ENCODE data around the gene TTLL10. TPM values are rescaled to one million over a fixed set of nuclear protein-coding genes. Genes with fewer than 3 reads are reported as not detected.

Gene TTLL10
- polyA plus RNA-seq, 5 donors, result 0.47 to 2.9 (median 1.7) TPM

GRCh38 chr1:1246577-1247340, 73.1 kb downstream of the TTLL10 start, which contains the start of gene C1QTNF12:
TSS of gene C1QTNF12 (minus strand) at chr1:1246722. CDS start at chr1:1246690, 32 bp downstream.
- no peak for DNase-seq

- DNase-seq, result no peak
Observed at GRCh38 chr1:1247341-1247913, 73.7 kb downstream of the TTLL10 start.

Other genes starting within 250 kb of the TTLL10 start
- gene SAMD11, start 250.0 kb upstream of the TTLL10 start, polyA plus RNA-seq (ENCODE audit: insufficient read depth in 1 of 5, insufficient read length in 5 of 5, low replicate concordance in 1 of 5), result 10 to 100 TPM; 23.2 to 66.4 (median 32.9) TPM
- gene NOC2L, start 214.6 kb upstream of the TTLL10 start, polyA plus RNA-seq (ENCODE audit: insufficient read depth in 1 of 5, insufficient read length in 5 of 5, low replicate concordance in 1 of 5), result 10 to 100 TPM; 42.3 to 62.0 (median 55.2) TPM
- gene KLHL17, start 213.3 kb upstream of the TTLL10 start, polyA plus RNA-seq (ENCODE audit: insufficient read depth in 1 of 5, insufficient read length in 5 of 5, low replicate concordance in 1 of 5), result 10 to 100 TPM in 3 of 5 donors, 1 to 10 TPM in 2; 7.0 to 16.2 (median 12.0) TPM
- 1 to 10 TPM in 1 of 5 donors, under 1 TPM in 4; 0.24 to 1.1 (median 0.45) TPM for gene PLEKHN1, start 207.4 kb upstream of the TTLL10 start, polyA plus RNA-seq (ENCODE audit: insufficient read depth in 1 of 5, insufficient read length in 5 of 5, low replicate concordance in 1 of 5)
- gene PERM1, start 191.8 kb upstream of the TTLL10 start, polyA plus RNA-seq (ENCODE audit: insufficient read depth in 1 of 5, insufficient read length in 5 of 5, low replicate concordance in 1 of 5), result under 1 TPM; 0.14 to 0.55 (median 0.19) TPM
- gene HES4, start 173.8 kb upstream of the TTLL10 start, polyA plus RNA-seq (ENCODE audit: insufficient read depth in 1 of 5, insufficient read length in 5 of 5, low replicate concordance in 1 of 5), result 10 to 100 TPM in 2 of 5 donors, 1 to 10 TPM in 3; 4.9 to 17.7 (median 5.7) TPM
- 10 to 100 TPM in 3 of 5 donors, 1 to 10 TPM in 2; 7.8 to 20.2 (median 11.1) TPM for gene ISG15, start 160.4 kb upstream of the TTLL10 start, polyA plus RNA-seq (ENCODE audit: insufficient read depth in 1 of 5, insufficient read length in 5 of 5, low replicate concordance in 1 of 5)
- 100 to 1,000 TPM in 4 of 5 donors, 10 to 100 TPM in 1; 95.1 to 196 (median 121) TPM for gene AGRN, start 153.8 kb upstream of the TTLL10 start, polyA plus RNA-seq (ENCODE audit: insufficient read depth in 1 of 5, insufficient read length in 5 of 5, low replicate concordance in 1 of 5)
- under 1 TPM; 0.06 to 0.22 (median 0.13) TPM for gene RNF223, start 99.6 kb upstream of the TTLL10 start, polyA plus RNA-seq (ENCODE audit: insufficient read depth in 1 of 5, insufficient read length in 5 of 5, low replicate concordance in 1 of 5)
- gene C1orf159, start 57.8 kb upstream of the TTLL10 start, polyA plus RNA-seq (ENCODE audit: insufficient read depth in 1 of 5, insufficient read length in 5 of 5, low replicate concordance in 1 of 5), result 10 to 100 TPM in 2 of 5 donors, 1 to 10 TPM in 3; 6.8 to 17.5 (median 10.0) TPM
- 1 to 10 TPM in 1 of 5 donors, under 1 TPM in 4; 0.28 to 1.4 (median 0.93) TPM for gene TNFRSF18, start 32.7 kb downstream of the TTLL10 start, polyA plus RNA-seq (ENCODE audit: insufficient read depth in 1 of 5, insufficient read length in 5 of 5, low replicate concordance in 1 of 5)
- gene TNFRSF4, start 40.3 kb downstream of the TTLL10 start, polyA plus RNA-seq (ENCODE audit: insufficient read depth in 1 of 5, insufficient read length in 5 of 5, low replicate concordance in 1 of 5), result 1 to 10 TPM; 2.0 to 5.8 (median 4.1) TPM
- 100 to 1,000 TPM in 2 of 5 donors, 10 to 100 TPM in 3; 75.3 to 125 (median 89.3) TPM for gene SDF4, start 58.1 kb downstream of the TTLL10 start, polyA plus RNA-seq (ENCODE audit: insufficient read depth in 1 of 5, insufficient read length in 5 of 5, low replicate concordance in 1 of 5)
- gene B3GALT6, start 58.4 kb downstream of the TTLL10 start, polyA plus RNA-seq (ENCODE audit: insufficient read depth in 1 of 5, insufficient read length in 5 of 5, low replicate concordance in 1 of 5), result 10 to 100 TPM; 13.1 to 25.0 (median 14.8) TPM
- gene C1QTNF12, start 72.8 kb downstream of the TTLL10 start, polyA plus RNA-seq (ENCODE audit: insufficient read depth in 1 of 5, insufficient read length in 5 of 5, low replicate concordance in 1 of 5), result 1 to 10 TPM in 1 of 5 donors, under 1 TPM in 4; 0.41 to 1.7 (median 0.58) TPM
- 10 to 100 TPM; 40.4 to 69.2 (median 49.8) TPM for gene UBE2J2, start 100.0 kb downstream of the TTLL10 start, polyA plus RNA-seq (ENCODE audit: insufficient read depth in 1 of 5, insufficient read length in 5 of 5, low replicate concordance in 1 of 5)
- 10 to 100 TPM in 1 of 5 donors, 1 to 10 TPM in 4; 3.7 to 11.2 (median 8.6) TPM for gene SCNN1D, start 106.6 kb downstream of the TTLL10 start, polyA plus RNA-seq (ENCODE audit: insufficient read depth in 1 of 5, insufficient read length in 5 of 5, low replicate concordance in 1 of 5)
- 10 to 100 TPM; 26.3 to 61.2 (median 38.8) TPM for gene ACAP3, start 134.1 kb downstream of the TTLL10 start, polyA plus RNA-seq (ENCODE audit: insufficient read depth in 1 of 5, insufficient read length in 5 of 5, low replicate concordance in 1 of 5)
- gene PUSL1, start 134.7 kb downstream of the TTLL10 start, polyA plus RNA-seq (ENCODE audit: insufficient read depth in 1 of 5, insufficient read length in 5 of 5, low replicate concordance in 1 of 5), result 10 to 100 TPM in 1 of 5 donors, 1 to 10 TPM in 4; 4.6 to 12.3 (median 6.4) TPM
- gene INTS11, start 150.8 kb downstream of the TTLL10 start, polyA plus RNA-seq (ENCODE audit: insufficient read depth in 1 of 5, insufficient read length in 5 of 5, low replicate concordance in 1 of 5), result 100 to 1,000 TPM; 102 to 144 (median 126) TPM
- 10 to 100 TPM in 4 of 5 donors, 1 to 10 TPM in 1; 9.4 to 22.0 (median 12.4) TPM for gene CPTP, start 150.9 kb downstream of the TTLL10 start, polyA plus RNA-seq (ENCODE audit: insufficient read depth in 1 of 5, insufficient read length in 5 of 5, low replicate concordance in 1 of 5)
- under 1 TPM; 0.24 to 0.88 (median 0.49) TPM for gene TAS1R3, start 157.4 kb downstream of the TTLL10 start, polyA plus RNA-seq (ENCODE audit: insufficient read depth in 1 of 5, insufficient read length in 5 of 5, low replicate concordance in 1 of 5)
- 10 to 100 TPM; 19.5 to 51.3 (median 29.9) TPM for gene DVL1, start 175.5 kb downstream of the TTLL10 start, polyA plus RNA-seq (ENCODE audit: insufficient read depth in 1 of 5, insufficient read length in 5 of 5, low replicate concordance in 1 of 5)
- gene MXRA8, start 184.7 kb downstream of the TTLL10 start, polyA plus RNA-seq (ENCODE audit: insufficient read depth in 1 of 5, insufficient read length in 5 of 5, low replicate concordance in 1 of 5), result 100 to 1,000 TPM; 108 to 164 (median 155) TPM
- 10 to 100 TPM; 36.5 to 88.5 (median 46.3) TPM for gene AURKAIP1, start 201.3 kb downstream of the TTLL10 start, polyA plus RNA-seq (ENCODE audit: insufficient read depth in 1 of 5, insufficient read length in 5 of 5, low replicate concordance in 1 of 5)
- gene CCNL2, start 225.5 kb downstream of the TTLL10 start, polyA plus RNA-seq (ENCODE audit: insufficient read depth in 1 of 5, insufficient read length in 5 of 5, low replicate concordance in 1 of 5), result 100 to 1,000 TPM; 256 to 387 (median 327) TPM
- gene MRPL20, start 233.4 kb downstream of the TTLL10 start, polyA plus RNA-seq (ENCODE audit: insufficient read depth in 1 of 5, insufficient read length in 5 of 5, low replicate concordance in 1 of 5), result 100 to 1,000 TPM in 3 of 5 donors, 10 to 100 TPM in 2; 88.3 to 150 (median 104) TPM
- 10 to 100 TPM; 22.2 to 46.8 (median 35.6) TPM for gene ANKRD65, start 247.4 kb downstream of the TTLL10 start, polyA plus RNA-seq (ENCODE audit: insufficient read depth in 1 of 5, insufficient read length in 5 of 5, low replicate concordance in 1 of 5)

Data from right lung (tissue), 5 donors.